K562 (cell line): ENCODE data around the gene WIPF1. TPM values are rescaled to one million over a fixed set of nuclear protein-coding genes. Genes with fewer than 3 reads are reported as not detected.

Source experiments
- CEBPG ChIP-seq, 3 experiments: fragments of 200-800 bp in 1 of 3; sonication (Bioruptor generic) in 1 of 3; sonication (generic) in 1 of 3; formaldehyde crosslinking in 1 of 3; IDR thresholded peaks in 2 of 3; conservative IDR thresholded peaks in 1 of 3; 2 replicates each; pipeline versions ENCODE4 v1.6.1 to v1.8.0; 2016 to 2022; ENCODE audit warnings: missing compliant biosample characterization in 2 of 3, missing genetic modification characterization in 2 of 3, mild to moderate bottlenecking in 1 of 3, missing genetic modification reagents in 1 of 3
- CUX1 ChIP-seq: fragments of 200-800 bp; sonication (Bioruptor generic); IDR thresholded peaks from 2 replicates; pipeline ENCODE4 v1.6.1; 2016; ENCODE audit warnings: missing genetic modification characterization, missing compliant biosample characterization
- DIDO1 ChIP-seq: fragments of 450-650 bp; IDR thresholded peaks from 2 replicates; pipeline ENCODE4 v1.6.1; 2016; ENCODE audit warnings: low read depth, missing biosample characterization, missing genetic modification characterization
- ELF1 ChIP-seq: fragments of 200-800 bp; sonication (Bioruptor generic); IDR thresholded peaks from 2 replicates; pipeline ENCODE4 v1.6.1; 2016; ENCODE audit warnings: missing genetic modification characterization, missing compliant biosample characterization
- GATA2 ChIP-seq: sonication (generic); formaldehyde crosslinking; IDR thresholded peaks from 2 replicates; pipeline ENCODE4 v1.4.0; 2020; ENCODE audit warnings: mild to moderate bottlenecking, missing genetic modification reagents
- HNRNPLL ChIP-seq: fragments of 200-400 bp; formaldehyde crosslinking; IDR thresholded peaks from 2 replicates; pipeline ENCODE4 v1.6.1; 2017; ENCODE audit warnings: low read length, low read depth, mild to moderate bottlenecking; ENCODE audit not compliant: poor library complexity, severe bottlenecking
- JUND ChIP-seq, 2 experiments: IDR thresholded peaks; 2 replicates in 1 of 2; 3 replicates in 1 of 2; pipeline ENCODE4 v1.6.1; 2011; ENCODE audit warnings: borderline replicate concordance in 2 of 2, low read depth in 2 of 2, low read length in 2 of 2, improper control_type of control experiment in 1 of 2, missing biosample characterization in 1 of 2, missing genetic modification characterization in 1 of 2, missing genetic modification reagents in 1 of 2
- MEIS2 ChIP-seq: fragments of 450-650 bp; IDR thresholded peaks from 2 replicates; pipeline ENCODE4 v1.6.1; 2014; ENCODE audit warnings: mild to moderate bottlenecking; ENCODE audit not compliant: partially characterized antibody
- NFIX ChIP-seq: fragments of 250-450 bp; sonication (Bioruptor Pico); IDR thresholded peaks from 2 replicates; pipeline ENCODE4 v1.4.0; 2020; ENCODE audit warnings: low read depth, mild to moderate bottlenecking, moderate library complexity
- PHF8 ChIP-seq: fragments of 200-600 bp; sonication (generic); IDR thresholded peaks from 2 replicates; pipeline ENCODE4 v1.6.1; 2012; ENCODE audit warnings: mixed run types, mild to moderate bottlenecking, inconsistent platforms, low read length, moderate library complexity, borderline replicate concordance
- SOX6 ChIP-seq: fragments of 450-650 bp; IDR thresholded peaks from 2 replicates; pipeline ENCODE4 v1.6.1; 2014; ENCODE audit warnings: mild to moderate bottlenecking
- U2AF1 ChIP-seq: fragments of 200-400 bp; formaldehyde crosslinking; optimal IDR thresholded peaks from 2 replicates; pipeline ENCODE3; 2017; ENCODE audit warnings: mild to moderate bottlenecking, low read depth, low read length, moderate library complexity
- ZEB2 ChIP-seq: fragments of 450-650 bp; IDR thresholded peaks from 2 replicates; pipeline ENCODE4 v1.6.1; 2016
- ZNF175 ChIP-seq: fragments of 200-800 bp; sonication (Bioruptor generic); IDR thresholded peaks from 2 replicates; pipeline ENCODE4 v1.6.1; 2016; ENCODE audit warnings: low read depth, mild to moderate bottlenecking, missing genetic modification characterization, missing compliant biosample characterization
- ZNF184 ChIP-seq: sonication (generic); formaldehyde crosslinking; IDR thresholded peaks from 2 replicates; pipeline ENCODE4 v1.5.0; 2020; ENCODE audit warnings: missing genetic modification reagents
- ZNF395 ChIP-seq: fragments of 200-800 bp; sonication (Bioruptor generic); IDR thresholded peaks from 2 replicates; pipeline ENCODE4 v1.6.1; 2017; ENCODE audit warnings: missing genetic modification characterization, missing compliant biosample characterization
- ZZZ3 ChIP-seq: fragments of 450-650 bp; IDR thresholded peaks from 2 replicates; pipeline ENCODE4 v1.6.1; 2016; ENCODE audit warnings: antibody characterized with exemption, mild to moderate bottlenecking, moderate library complexity
- polyA plus RNA-seq, 8 experiments: library from polyadenylated mRNA; depleted of rRNA in 4 of 8; stranded (reverse) in 5 of 8; unstranded in 3 of 8; fragments of >200 nt; fragmentation: Nextera tagmentation in 2 of 8; fragmentation: Illumina TruSeq in 1 of 8; extraction: Ambion mirVana in 2 of 8; extraction: Trizol in 1 of 8; gene quantifications; 2 replicates each; pipeline versions ENCODE4 v1.2.1 to v1.2.3, GENCODE V29; 2011 to 2014; ENCODE audit warnings: inconsistent platforms in 1 of 8, missing spikeins in 1 of 8
- total RNA-seq, 7 experiments: library from RNA; depleted of rRNA in 6 of 7; stranded (reverse); fragments of >200 nt in 6 of 7; fragmentation: Illumina TruSeq in 2 of 7; extraction: Trizol in 2 of 7; gene quantifications; 2 replicates each; pipeline versions ENCODE4 v1.2.1 to v1.2.3, GENCODE V29; 2011 to 2021; ENCODE audit warnings: low replicate concordance in 1 of 7
- TF ChIP-seq, protein P1 (sequence below), 2 experiments: fragments of 250-450 bp in 1 of 2; fragments of 450-650 bp in 1 of 2; sonication (Bioruptor Pico) in 1 of 2; IDR thresholded peaks; 2 replicates each; pipeline versions ENCODE4 v1.6.1 to v1.8.0; 2016 to 2021; ENCODE audit warnings: mild to moderate bottlenecking in 2 of 2, moderate library complexity in 2 of 2, missing compliant biosample characterization in 1 of 2, missing genetic modification characterization in 1 of 2

WIPF1 gene
- total and polyA plus RNA-seq, 9 of the 15 experiments (the other 6 are each of a cell fraction or from before 2014, with no cell fraction given): 0.54 to 4.9 (median 2.4) TPM

DNA sequence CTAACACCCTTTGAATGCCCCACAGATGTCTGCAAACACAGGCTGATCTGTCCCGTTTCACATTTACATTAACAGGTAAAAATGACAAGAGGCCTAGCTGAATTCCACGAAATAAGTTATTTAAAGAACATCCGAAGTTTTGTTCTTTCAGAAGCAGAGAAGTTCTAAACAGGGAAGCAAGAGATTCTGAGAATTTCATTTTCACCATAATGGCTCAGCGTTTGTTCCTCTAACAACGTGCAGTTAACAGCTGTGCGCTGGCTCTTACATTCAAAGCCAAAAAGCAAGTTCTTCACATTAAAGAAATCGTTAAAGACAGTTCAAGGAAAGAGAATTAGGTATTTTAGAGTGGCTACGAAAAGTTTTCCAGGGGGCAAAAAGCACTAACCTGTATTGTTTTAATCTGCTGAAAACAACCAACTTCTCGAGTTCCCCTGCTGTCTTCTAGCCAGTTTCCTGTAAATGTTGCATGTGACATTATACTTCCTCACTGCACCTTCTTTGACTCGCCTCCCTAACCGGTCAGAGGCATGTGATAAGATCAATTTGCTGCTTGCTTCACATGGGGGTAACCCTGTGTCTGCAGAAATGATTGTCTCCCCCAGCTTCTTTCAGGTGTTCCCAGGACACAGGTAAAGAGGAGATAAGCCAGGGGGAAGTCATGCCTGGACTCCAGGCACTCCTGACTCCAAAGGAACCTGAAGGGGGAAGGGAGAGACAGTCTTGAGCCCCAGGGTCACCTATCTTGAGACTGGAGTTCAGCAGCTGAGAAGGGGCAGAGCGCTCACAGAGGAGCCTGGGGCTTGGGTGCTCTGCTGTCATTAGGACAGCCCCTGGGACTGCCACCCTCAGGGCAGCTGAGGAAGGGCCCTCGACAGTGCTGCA lies 36.8 kb upstream of the WIPF1 start (continued):
- TF ChIP-seq ZNF395 (CRISPR knock-in tag) (peak; percentile 72), ZNF175 (CRISPR knock-in tag) (peak; percentile 83; the same call in 1 of the 2 replicates), NFIX (CRISPR knock-in tag) (no peak), ZEB2 (peak; percentile 84), PHF8 (peak; percentile 4; the same call in 1 of the 2 replicates), ELF1 (peak; percentile 23; the same call in 1 of the 2 replicates), HNRNPLL (no peak), CUX1 (0 out of 2 replicates have a peak, but pooled peaks have one; percentile 32), MEIS2 (no peak), DIDO1 (tag) (no peak), SOX6 (peak; percentile 22), JUND (IDR thresholded peaks at IDR 0.05; ENCODE audit: borderline replicate concordance, low read depth, low read length) (no peak; the same call in 1 of the 2 replicates), JUND (tag; IDR thresholded peaks at IDR 0.05; ENCODE audit: borderline replicate concordance, low read depth, low read length) (0 out of 3 replicates have a peak, but pooled peaks have one; percentile 57), ZNF184 (no peak), U2AF1 (no peak), CEBPG (CRISPR knock-in tag; IDR thresholded peaks at IDR 0.05) (0 out of 2 replicates have a peak, but pooled peaks have one; percentile 32), CEBPG (tag; conservative IDR thresholded peaks at IDR 0.05 in 1 of 2, IDR thresholded peaks at IDR 0.05 in 1 of 2) (peak; percentile 37 to 65; a peak in 3 of 4 replicates), GATA2 (CRISPR knock-in tag) (peak; percentile 87), ZZZ3 (no peak)
- TF ChIP-seq, protein P1, sequence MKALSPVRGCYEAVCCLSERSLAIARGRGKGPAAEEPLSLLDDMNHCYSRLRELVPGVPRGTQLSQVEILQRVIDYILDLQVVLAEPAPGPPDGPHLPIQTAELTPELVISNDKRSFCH (CRISPR knock-in tag; IDR thresholded peaks at IDR 0.05): no peak
- TF ChIP-seq, protein P1 (tag; IDR thresholded peaks at IDR 0.05): peak; percentile 43; the same call in 1 of the 2 replicates
